GM23248 (cell line): ENCODE data around the gene ARFGAP3. TPM values are rescaled to one million over a fixed set of nuclear protein-coding genes. Genes with fewer than 3 reads are reported as not detected.

Experiments
- DNase-seq: peaks from one replicate; pipeline ENCODE4 v3.0.0-alpha.2; 2015
- H2AFZ ChIP-seq: fragments of 200-600 bp; sonication (generic); 2 replicates; pipeline ENCODE4 v1.6.1; 2016; ENCODE audit warnings: antibody characterized with exemption
- H3F3A ChIP-seq: fragments of 200-600 bp; sonication (generic); 2 replicates; pipeline ENCODE4 v1.6.1; 2016; ENCODE audit warnings: mild to moderate bottlenecking, antibody characterized with exemption, mixed run types; ENCODE audit not compliant: insufficient read depth
- H3K27ac ChIP-seq: fragments of 200-600 bp; sonication (generic); 2 replicates; pipeline ENCODE4 v1.5.1; 2016; ENCODE audit warnings: mild to moderate bottlenecking
- H3K27me3 ChIP-seq: fragments of 200-600 bp; sonication (generic); replicated peaks from 2 replicates; pipeline ENCODE4 v1.6.1; 2016; ENCODE audit warnings: mild to moderate bottlenecking; ENCODE audit not compliant: insufficient read depth
- H3K36me3 ChIP-seq: fragments of 200-600 bp; sonication (generic); 2 replicates; pipeline ENCODE4 v1.6.1; 2016; ENCODE audit warnings: low read depth, mild to moderate bottlenecking
- H3K4me1 ChIP-seq: fragments of 200-600 bp; sonication (generic); 2 replicates; pipeline ENCODE4 v1.6.1; 2016; ENCODE audit warnings: mild to moderate bottlenecking; ENCODE audit not compliant: insufficient read depth
- H3K4me2 ChIP-seq: fragments of 200-600 bp; sonication (generic); one replicate; pipeline ENCODE4 v1.6.1; 2016; ENCODE audit warnings: mild to moderate bottlenecking; ENCODE audit not compliant: unreplicated experiment
- H3K4me3 ChIP-seq: fragments of 200-600 bp; sonication (generic); 2 replicates; pipeline ENCODE4 v1.5.1; 2016; ENCODE audit warnings: mild to moderate bottlenecking
- H3K79me2 ChIP-seq: fragments of 200-600 bp; sonication (generic); 2 replicates; pipeline ENCODE4 v1.6.1; 2016; ENCODE audit warnings: mild to moderate bottlenecking; ENCODE audit not compliant: insufficient read depth
- H3K9ac ChIP-seq: fragments of 200-600 bp; sonication (generic); 2 replicates; pipeline ENCODE4 v1.6.1; 2016; ENCODE audit warnings: mild to moderate bottlenecking
- H3K9me2 ChIP-seq: fragments of 200-600 bp; sonication (generic); 2 replicates; pipeline ENCODE4 v1.6.1; 2016; ENCODE audit warnings: mixed run types, mild to moderate bottlenecking, moderate library complexity; ENCODE audit not compliant: insufficient read depth
- H3K9me3 ChIP-seq: fragments of 200-600 bp; sonication (generic); one replicate; pipeline ENCODE4 v1.6.1; 2017; ENCODE audit warnings: low read depth
- H4K20me1 ChIP-seq: fragments of 200-600 bp; sonication (generic); 2 replicates; pipeline ENCODE4 v1.6.0; 2016; ENCODE audit not compliant: insufficient read depth
- EZH2 ChIP-seq: fragments of 200-600 bp; sonication (generic); IDR thresholded peaks from 2 replicates; pipeline ENCODE4 v1.6.1; 2018; ENCODE audit warnings: antibody characterized with exemption, mild to moderate bottlenecking; ENCODE audit not compliant: insufficient read depth, poor library complexity, severe bottlenecking
- EZH2phosphoT487 ChIP-seq: fragments of 200-600 bp; sonication (generic); IDR thresholded peaks from 2 replicates; pipeline ENCODE4 v1.6.1; 2018; ENCODE audit warnings: antibody characterized with exemption, moderate library complexity, mild to moderate bottlenecking, low read depth; ENCODE audit not compliant: insufficient read depth
- WGBS, 2 experiments: methylation state at CpG; one replicate each; pipeline ENCODE4 v1.1.6; 2015 to 2017; ENCODE audit warnings: low lambda C conversion rate in 2 of 2, low coverage in 1 of 2; ENCODE audit errors: missing lambda C conversion rate in 2 of 2; 5-methylcytosine and 5-hydroxymethylcytosine counted together
- in situ Hi-C: fragments of 300-500 bp; cut with MboI; formaldehyde crosslinking; loops from 2 replicates; pipeline ENCODE4 v1.15.0; 2020
- polyA plus RNA-seq: library from polyadenylated mRNA; unstranded; fragments of >200 nt; fragmentation: Nextera tagmentation; extraction: Ambion mirVana; gene quantifications from 2 replicates; pipeline ENCODE4 v1.2.1, GENCODE V29; 2016
- small RNA-seq: library from RNA; depleted of rRNA; stranded (forward); fragments of <200 nt; gene quantifications from one replicate; pipeline ENCODE3, GENCODE V24; 2014; ENCODE audit warnings: low read depth, low replicate concordance
- total RNA-seq: library from RNA; depleted of rRNA; stranded (reverse); fragments of >200 nt; shearing (Covaris generic); gene quantifications from 2 replicates; pipeline ENCODE4 v1.2.3, GENCODE V29; 2014; rRNA removed

The ARFGAP3 gene
- total and polyA plus RNA-seq, 2 experiments from 2014 or later: 81.5 to 96.8 TPM

GRCh38 chr22:42747701-42748513 lies 109.2 kb downstream of the ARFGAP3 start:
- no peaks in the 10 kb centered on the region for H3K9me3 ChIP-seq
- no peaks in the 10 kb centered on the region for H3K79me2 ChIP-seq
- peak overlapping the region; percentile 80 for H3K9ac ChIP-seq
- H3K27ac ChIP-seq: peak overlapping the region; percentile 100
- peaks cover 46% of the 10 kb centered on the region for H3K4me1 ChIP-seq
- peak; percentile 93 for DNase-seq
- WGBS, 2 experiments: 10% methylated on average over 13 to 14 of the region's 14 CpGs
- no peaks in the 10 kb centered on the region for H3K9me2 ChIP-seq
- no peak overlapping the region for H3K4me3 ChIP-seq
- H2AFZ ChIP-seq: peak overlapping the region; percentile 85
- in situ Hi-C loops: no loop called here
- H3K27me3 ChIP-seq: no peaks in the 10 kb centered on the region
- H3K4me2 ChIP-seq: peak overlapping the region; percentile 59
- no peaks in the 10 kb centered on the region for H4K20me1 ChIP-seq
- peaks cover 26% of the 10 kb centered on the region for H3F3A ChIP-seq
- H3K36me3 ChIP-seq: no peaks in the 10 kb centered on the region
- no peak for TF ChIP-seq EZH2
- TF ChIP-seq EZH2phosphoT487: no peak

Small RNAs within 50 kb of the gene (small RNA-seq; reads per million reads assigned to genes)
- not detected for gene RF00019

Other genes with a start within 250 kb of the ARFGAP3 start
- gene POLDIP3, start 242.4 kb downstream of the ARFGAP3 start, total RNA-seq: 32.8 and 35.5 TPM in 2 replicates
- 45.9 and 46.3 TPM in 2 replicates for gene POLDIP3, start 242.4 kb downstream of the ARFGAP3 start, polyA plus RNA-seq
- not detected in 2 replicates for gene ATP5MGL, start 216.7 kb downstream of the ARFGAP3 start, total RNA-seq
- gene ATP5MGL, start 216.7 kb downstream of the ARFGAP3 start, polyA plus RNA-seq: 0.62 TPM in 1 of 2 replicates, not detected in the other
- 314 and 378 TPM in 2 replicates for gene CYB5R3, start 207.9 kb downstream of the ARFGAP3 start, total RNA-seq
- 907 and 950 TPM in 2 replicates for gene CYB5R3, start 207.9 kb downstream of the ARFGAP3 start, polyA plus RNA-seq
- gene A4GALT, start 136.4 kb downstream of the ARFGAP3 start, total RNA-seq: 10.9 and 18.6 TPM in 2 replicates
- 14.8 and 15.4 TPM in 2 replicates for gene A4GALT, start 136.4 kb downstream of the ARFGAP3 start, polyA plus RNA-seq
- gene PACSIN2, start 157.9 kb upstream of the ARFGAP3 start, total RNA-seq: 35.5 and 43.7 TPM in 2 replicates
- 36.0 and 36.5 TPM in 2 replicates for gene PACSIN2, start 157.9 kb upstream of the ARFGAP3 start, polyA plus RNA-seq
- gene TTLL1, start 232.1 kb upstream of the ARFGAP3 start, total RNA-seq: 16.0 and 16.6 TPM in 2 replicates
- gene TTLL1, start 232.1 kb upstream of the ARFGAP3 start, polyA plus RNA-seq: 18.5 and 18.8 TPM in 2 replicates